ENCODE measurements around the gene SMC1B.

DNA sequence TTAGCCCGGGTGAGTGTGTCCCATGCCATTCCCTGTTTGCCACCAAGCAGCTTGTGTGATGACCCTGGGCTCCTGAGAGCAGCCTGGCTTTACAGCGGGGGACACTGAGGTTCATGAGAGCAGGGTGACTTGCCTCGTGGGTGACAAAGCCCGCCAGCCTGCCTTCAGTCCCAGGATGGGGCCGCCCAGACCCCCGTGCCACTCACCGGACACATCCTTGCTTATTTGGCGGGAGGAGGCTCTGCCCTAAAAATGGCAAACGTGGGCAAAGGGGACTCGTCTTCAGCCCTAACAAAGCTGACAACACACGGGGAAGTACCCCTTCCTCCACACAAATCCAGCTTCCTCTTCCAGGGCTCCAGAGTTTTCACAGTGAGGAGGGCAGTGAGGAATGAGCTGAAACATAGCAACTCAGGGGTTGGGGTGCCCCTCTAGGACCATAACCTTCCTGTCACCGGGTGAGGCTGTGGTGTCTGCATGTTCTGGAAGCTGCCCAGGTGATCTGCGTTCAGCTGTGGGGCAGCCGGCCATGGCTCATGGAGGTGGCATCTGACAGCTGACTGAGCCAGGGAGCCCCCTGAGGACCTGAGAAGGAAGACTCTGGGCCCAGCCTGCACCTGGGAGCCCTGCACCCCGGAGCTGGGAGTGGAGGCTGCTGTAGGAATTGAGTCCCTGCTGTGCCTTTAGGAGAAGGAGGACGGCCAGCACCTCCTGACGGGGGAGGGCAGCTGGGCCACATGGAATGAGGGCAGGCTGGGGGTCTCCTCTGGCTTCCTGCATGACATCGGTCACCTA is 16.8 kb upstream of the SMC1B start:
- TF ChIP-seq ZNF140 (CRISPR knock-in tag; IDR thresholded peaks at IDR 0.05) (no peak), ZC3H11A (IDR thresholded peaks at IDR 0.05; ENCODE audit: low read depth, low read length) (no peak), EZH2 (IDR thresholded peaks at IDR 0.05; ENCODE audit: borderline replicate concordance, low read depth, low read length) (no peak), MYC (IDR thresholded peaks at IDR 0.05; ENCODE audit: low read depth, low read length) (no peak), MYC (CRISPR knock-in tag; IDR thresholded peaks at IDR 0.05; ENCODE audit: borderline replicate concordance, low read depth) (no peak), RNF219 (CRISPR knock-in tag; IDR thresholded peaks at IDR 0.05) (no peak), ELF2 (CRISPR knock-in tag; IDR thresholded peaks at IDR 0.05) (no peak), GABPB2 (CRISPR knock-in tag; conservative IDR thresholded peaks at IDR 0.05) (no peak), ATF6 (CRISPR knock-in tag; IDR thresholded peaks at IDR 0.05) (no peak), ZNF384 (IDR thresholded peaks at IDR 0.05; ENCODE audit: low read depth, low read length) (no peak), CEBPB (tag; IDR thresholded peaks at IDR 0.05) (no peak), POLR2AphosphoS5 (IDR thresholded peaks at IDR 0.05; ENCODE audit: control insufficient read depth, insufficient read depth, low read depth, low read length) (no peak)
- TF ChIP-seq, protein P1, sequence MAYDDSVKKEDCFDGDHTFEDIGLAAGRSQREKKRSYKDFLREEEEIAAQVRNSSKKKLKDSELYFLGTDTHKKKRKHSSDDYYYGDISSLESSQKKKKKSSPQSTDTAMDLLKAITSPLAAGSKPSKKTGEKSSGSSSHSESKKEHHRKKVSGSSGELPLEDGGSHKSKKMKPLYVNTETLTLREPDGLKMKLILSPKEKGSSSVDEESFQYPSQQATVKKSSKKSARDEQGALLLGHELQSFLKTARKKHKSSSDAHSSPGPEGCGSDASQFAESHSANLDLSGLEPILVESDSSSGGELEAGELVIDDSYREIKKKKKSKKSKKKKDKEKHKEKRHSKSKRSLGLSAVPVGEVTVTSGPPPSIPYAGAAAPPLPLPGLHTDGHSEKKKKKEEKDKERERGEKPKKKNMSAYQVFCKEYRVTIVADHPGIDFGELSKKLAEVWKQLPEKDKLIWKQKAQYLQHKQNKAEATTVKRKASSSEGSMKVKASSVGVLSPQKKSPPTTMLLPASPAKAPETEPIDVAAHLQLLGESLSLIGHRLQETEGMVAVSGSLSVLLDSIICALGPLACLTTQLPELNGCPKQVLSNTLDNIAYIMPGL (CRISPR knock-in tag; IDR thresholded peaks at IDR 0.05) = no peak
- TF ChIP-seq, protein P2, sequence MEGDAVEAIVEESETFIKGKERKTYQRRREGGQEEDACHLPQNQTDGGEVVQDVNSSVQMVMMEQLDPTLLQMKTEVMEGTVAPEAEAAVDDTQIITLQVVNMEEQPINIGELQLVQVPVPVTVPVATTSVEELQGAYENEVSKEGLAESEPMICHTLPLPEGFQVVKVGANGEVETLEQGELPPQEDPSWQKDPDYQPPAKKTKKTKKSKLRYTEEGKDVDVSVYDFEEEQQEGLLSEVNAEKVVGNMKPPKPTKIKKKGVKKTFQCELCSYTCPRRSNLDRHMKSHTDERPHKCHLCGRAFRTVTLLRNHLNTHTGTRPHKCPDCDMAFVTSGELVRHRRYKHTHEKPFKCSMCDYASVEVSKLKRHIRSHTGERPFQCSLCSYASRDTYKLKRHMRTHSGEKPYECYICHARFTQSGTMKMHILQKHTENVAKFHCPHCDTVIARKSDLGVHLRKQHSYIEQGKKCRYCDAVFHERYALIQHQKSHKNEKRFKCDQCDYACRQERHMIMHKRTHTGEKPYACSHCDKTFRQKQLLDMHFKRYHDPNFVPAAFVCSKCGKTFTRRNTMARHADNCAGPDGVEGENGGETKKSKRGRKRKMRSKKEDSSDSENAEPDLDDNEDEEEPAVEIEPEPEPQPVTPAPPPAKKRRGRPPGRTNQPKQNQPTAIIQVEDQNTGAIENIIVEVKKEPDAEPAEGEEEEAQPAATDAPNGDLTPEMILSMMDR (IDR thresholded peaks at IDR 0.05 in 2 of 3, conservative IDR thresholded peaks at IDR 0.05 in 1 of 3; ENCODE audit: insufficient read depth in 2 of 3, low read depth in 1 of 3, low read length in 3 of 3) = no peak
- TF ChIP-seq, protein P3, sequence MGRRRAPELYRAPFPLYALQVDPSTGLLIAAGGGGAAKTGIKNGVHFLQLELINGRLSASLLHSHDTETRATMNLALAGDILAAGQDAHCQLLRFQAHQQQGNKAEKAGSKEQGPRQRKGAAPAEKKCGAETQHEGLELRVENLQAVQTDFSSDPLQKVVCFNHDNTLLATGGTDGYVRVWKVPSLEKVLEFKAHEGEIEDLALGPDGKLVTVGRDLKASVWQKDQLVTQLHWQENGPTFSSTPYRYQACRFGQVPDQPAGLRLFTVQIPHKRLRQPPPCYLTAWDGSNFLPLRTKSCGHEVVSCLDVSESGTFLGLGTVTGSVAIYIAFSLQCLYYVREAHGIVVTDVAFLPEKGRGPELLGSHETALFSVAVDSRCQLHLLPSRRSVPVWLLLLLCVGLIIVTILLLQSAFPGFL (CRISPR knock-in tag; IDR thresholded peaks at IDR 0.05) = no peak

All from K562 (cell line).